ENCODE data around the gene HPS3.

HPS3 gene

DNA sequence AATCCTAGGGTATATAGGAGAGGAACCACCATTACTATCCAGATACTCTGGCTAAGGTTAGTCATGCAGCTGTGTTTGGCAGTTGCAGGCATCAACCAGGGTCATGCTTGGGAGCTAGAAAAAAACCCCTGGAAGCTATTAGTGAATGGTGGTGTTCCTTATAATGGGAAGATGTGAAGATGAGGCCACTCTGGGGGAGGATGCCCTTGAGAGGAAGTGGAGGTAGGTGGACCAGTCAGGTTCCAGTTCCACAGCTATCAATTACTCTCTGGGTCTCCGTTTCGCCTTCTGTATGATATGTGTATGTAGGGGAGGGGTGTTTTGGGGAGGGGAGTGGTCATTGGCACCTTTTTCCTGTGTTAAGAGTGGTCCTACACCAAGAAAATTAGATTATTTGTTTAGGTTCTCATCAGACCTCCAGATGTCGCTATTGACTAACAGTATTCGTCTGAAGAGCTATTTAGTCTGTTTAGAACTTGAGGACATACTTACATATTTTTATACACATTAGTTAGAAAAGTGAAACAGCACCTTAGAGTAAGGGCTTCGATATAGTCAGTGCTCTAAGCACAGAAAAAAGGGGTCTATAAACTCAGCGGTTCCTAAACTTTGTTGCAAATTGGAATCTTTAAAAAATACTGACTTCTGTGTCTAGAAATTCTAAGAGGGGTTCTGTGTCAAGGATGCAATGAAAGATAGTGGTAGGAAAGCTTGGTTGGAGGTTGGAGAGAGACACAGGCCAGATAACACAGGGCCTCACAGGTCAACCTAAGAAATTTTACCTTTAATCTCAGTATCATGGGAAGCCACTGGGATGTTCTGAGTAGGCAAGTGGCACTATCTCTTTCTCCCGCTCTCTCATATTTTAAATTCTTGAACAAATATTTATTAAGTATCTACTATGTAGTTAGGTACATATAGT is 9.1 kb upstream of the HPS3 start:
- no peak for DNase-seq

DNA sequence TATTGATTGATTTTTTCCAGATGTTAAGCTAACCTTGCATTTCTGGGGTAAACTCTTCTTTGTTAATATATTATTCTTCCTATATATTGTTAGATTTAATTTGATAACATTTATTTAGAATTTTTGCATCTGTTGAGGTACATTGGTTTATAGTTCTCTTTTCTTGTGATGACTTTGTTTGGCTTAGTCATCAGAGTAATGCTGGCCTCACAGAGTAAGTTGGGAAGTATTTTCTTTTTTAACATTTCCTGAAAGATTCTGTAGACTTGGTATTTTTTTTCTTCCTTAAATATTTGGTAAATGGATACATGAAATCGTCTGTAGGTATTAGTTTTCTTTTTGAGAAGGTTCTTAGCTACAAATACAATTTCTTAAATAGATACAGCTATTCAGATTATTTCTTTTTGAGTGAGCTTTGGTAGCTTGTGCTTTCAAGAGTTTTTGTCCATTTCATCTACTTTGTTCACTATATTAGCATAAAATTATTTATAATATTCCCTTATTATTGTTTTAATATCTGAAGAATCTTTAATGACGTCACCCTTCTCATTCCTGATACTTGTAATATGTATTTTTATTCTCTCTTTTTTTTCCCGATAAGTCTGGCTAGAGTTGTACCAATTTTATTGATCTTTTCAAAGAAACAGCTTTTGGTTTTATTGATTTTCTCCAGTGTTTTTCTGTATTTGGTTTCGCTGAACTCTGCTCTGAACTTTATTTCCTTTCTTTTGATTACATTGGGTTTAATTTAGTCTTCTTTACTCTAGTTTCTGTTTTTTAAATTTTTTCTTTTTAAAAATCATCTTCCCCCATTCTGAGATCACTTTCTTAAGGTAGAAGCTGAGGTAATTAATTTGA is 6.5 kb upstream of the HPS3 start:
- DNase-seq, result no peak

DNA sequence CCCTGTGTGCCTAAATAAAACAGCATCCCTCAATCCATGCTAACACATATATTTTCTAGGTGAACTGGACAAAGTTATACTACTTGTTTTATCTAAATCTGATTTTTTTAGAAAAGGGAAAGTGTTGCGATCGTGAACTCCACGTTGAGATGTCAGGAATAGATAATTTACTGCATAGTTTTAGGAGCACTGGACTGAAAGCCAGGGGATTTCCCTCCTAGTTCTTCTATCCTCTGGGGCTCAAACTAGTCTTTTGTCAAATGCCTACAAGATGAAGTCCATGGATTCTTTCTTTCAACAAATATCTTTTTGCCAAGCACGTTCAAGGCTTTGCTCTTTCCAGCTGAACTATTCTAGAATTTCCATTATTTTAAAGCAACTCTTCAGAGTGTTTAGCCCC is 617 bp upstream of the HPS3 start:
- DNase-seq, result no peak

DNA sequence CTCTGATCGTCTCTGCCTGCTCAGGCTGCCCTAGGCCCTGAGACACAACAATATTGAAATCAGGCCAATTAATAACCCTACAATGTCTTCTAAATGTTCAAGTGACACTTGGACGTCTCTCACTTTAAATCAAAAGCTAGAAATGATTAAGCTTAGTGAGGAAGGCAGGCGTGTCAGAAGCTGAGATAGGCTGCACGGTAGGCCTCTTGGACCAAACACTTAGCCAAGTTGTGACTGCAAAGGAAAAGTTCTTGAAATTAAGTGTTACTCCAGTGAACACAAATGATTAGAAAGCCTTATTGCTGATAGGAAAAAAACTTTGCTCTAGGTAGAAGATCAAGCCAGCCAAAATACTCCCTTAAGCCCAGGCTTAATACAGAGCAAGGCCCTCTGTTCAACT is 2.2 kb downstream of the HPS3 start:
- no peak for DNase-seq

DNA sequence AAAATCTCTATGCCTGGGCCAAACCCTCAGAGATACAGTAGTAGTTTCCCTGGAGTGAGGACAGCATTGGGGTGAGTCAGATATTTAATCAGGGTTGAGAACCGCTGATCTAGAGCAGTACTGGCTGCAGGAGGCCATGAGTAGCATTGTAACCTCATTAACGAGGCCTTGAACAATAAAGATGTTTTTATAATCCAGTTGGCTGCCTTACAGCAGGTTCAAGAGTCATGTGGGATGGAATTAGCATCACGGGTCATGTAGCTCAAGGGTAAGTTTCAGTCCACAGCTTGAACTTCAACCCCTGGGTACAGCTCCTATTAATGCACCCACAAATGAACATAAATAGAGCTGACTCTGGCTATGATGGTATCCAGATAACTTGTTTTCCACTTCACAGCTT is 5.1 kb downstream of the HPS3 start:
- no peak for DNase-seq

DNA sequence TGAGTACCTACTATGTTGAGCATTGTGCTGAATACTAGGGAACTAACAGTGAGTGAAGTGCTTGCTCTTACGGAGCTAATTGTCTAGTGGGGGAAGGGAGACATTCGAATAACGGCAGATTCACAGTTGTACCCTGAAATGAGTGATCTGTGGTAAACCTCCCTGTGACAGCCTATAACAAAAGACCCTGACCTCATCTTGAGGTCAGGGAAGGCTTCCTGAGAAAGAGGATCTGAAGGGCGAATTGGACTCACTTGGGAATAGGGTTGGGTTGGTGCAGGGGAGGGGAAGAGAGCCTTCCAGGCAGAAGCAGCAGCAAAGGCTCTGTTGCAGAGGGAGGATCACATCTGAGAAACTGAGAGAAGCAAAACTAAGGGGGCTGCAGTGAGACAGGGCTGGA is 13.2 kb downstream of the HPS3 start:
- no peak for DNase-seq

DNA sequence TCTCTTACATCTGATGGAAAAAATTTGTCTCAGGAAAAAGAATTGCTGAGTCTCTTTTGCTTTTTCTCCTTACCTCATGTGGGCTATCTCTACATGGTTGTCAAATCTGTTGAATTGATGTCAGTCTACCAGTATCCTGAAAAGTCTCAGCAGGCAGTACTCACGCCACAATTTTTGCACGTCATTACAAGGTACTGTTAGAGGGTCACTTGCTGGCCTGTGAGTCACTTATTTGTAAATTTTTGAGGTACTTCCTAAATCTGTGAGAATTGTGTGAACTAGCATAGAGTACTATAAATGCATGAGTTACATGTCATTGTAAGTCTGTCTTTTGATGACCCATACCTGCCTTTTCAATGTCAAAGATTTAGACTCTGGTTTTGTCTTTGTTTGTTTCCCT is 15.9 kb downstream of the HPS3 start:
- DNase-seq, result no peak

DNA sequence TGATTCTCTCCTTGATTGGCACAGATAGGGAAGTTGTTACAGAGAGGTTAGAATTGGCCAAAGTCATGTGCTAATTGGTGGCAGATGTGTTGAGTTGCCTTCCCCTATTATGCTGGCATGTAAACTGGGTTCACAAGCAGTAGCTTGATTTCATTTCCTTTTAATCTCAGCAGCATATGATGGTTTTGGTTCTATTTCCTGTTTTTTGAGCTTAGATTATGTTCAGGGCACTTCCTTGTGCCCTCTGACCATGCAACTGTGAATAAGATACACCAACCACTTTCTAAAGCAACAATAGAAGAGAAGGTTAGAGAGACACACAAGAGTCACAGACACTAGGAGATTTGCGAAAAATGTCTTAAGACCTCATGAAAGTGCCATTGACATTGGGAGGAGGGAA is 16.5 kb downstream of the HPS3 start:
- DNase-seq, result no peak

DNA sequence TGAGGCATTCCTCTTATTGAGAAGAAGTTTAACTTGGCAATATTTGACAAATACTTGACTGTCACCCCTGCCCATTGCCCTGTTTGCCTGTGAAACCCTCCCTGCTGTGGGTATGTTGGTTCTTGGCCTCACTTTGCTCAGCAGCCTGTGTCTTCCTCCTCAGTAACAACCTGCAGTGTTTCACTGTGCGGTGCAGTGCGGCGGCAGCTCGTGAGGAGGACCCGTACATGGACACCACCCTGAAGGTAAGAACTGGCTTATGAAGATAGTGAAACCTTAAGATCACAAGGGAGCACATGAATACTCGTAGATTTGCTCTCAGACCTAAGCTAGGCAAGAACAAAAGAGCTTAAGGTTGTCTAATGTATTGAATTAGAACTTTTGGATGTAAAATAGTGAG is 21.0 kb downstream of the HPS3 start:
- no peak for DNase-seq

DNA sequence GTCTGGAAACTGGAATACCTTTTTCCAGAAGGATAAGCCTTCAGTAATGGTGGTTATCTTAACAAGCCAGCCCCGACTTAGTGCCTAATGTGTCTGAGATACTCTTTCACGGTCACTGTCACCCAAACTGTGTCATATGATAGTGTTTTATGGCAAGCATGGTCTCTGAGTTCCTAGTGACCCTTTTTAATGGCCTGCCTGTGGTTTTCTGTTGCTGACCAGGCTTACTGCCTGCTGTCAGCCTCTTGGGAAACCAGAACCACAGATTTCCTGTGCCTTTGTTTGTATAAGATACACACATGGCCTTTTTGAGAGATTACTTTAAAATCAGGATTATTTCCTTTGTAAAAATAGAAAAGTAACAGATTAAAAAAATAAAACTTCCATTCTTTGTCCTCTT is 22.4 kb downstream of the HPS3 start:
- DNase-seq, result no peak

DNA sequence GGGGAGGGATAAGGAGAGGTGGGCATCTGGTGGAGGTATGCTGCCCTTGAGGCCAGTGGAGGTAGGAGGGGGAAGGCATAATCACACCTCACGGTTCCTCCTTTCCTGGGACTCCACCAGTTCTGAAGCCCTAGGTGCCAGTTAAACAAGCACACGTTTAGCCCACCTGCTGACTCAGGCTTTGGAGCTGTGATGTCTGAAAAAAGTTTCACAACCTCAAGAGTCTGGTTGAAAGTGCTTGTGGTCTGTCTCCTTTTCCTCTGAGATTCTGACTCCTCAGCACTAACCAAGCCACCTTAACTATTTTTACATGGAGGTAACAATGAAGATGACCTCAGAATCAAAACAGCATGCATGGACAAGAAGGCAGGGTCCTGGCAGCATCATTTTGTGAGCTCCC is 23.0 kb downstream of the HPS3 start:
- DNase-seq, result no peak

DNA sequence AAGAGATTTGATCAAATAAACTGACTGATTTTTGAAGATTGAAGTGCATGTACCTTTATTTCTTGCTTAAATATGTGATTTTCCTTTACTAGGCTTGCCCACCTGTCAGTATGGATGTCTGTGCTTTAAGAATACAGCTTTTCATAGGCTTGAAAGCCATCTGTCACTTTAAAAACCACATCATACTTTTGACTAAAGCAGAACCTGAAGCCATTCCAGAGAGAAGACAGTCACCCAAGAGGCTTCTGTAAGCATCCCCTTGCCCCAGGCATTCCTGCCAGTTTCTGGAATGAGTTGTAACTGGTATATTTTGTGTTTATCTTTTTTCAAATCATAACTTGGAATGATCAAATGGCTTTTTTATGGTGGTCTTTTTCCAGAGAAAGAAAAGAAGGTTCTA is 24.0 kb downstream of the HPS3 start:
- DNase-seq, result no peak

DNA sequence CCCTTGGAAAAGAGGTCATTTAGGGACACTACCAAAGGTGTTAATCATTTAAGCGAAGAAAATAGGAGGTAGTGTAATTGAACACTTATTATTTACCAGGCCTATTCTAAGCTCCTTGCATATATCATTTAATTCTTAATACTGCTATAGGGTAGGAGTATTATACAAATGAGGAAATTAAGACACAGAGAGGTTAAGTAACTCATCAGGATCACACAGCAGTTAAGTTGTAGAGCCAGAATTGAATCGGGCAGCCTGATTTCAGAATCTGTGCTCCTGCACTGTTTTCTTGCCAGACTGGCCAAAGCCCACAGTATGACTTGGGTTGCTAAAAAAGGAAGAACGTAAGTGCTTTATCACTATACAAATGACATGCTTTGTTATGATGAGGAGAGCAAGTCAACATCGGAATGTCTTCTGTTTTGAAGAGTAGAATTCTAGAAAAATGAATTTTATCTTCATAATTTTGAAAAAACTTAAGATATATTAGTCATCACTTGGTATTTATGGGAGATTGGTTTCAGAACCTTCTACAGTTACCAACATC is 31.4 kb downstream of the HPS3 start:
- no peak for DNase-seq

DNA sequence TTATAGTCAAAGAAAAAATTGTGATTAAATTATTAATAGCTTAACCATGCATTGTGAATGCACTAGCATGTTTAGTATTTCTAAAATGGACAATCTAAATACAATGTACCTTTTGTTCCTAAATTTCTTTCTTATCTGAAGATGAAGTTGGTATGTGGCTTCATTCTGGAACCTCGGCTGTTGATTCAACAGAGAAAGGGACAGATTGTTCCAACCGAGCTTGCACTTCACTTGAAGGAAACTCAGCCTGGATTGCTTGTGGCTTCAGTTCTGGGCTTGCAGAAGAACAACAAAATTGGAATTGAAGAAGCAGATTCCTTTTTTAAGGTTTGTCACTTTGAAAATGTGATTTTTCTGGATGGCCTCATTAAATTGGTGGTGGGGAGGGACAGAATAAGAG is 32.6 kb downstream of the HPS3 start:
- DNase-seq, result no peak

DNA sequence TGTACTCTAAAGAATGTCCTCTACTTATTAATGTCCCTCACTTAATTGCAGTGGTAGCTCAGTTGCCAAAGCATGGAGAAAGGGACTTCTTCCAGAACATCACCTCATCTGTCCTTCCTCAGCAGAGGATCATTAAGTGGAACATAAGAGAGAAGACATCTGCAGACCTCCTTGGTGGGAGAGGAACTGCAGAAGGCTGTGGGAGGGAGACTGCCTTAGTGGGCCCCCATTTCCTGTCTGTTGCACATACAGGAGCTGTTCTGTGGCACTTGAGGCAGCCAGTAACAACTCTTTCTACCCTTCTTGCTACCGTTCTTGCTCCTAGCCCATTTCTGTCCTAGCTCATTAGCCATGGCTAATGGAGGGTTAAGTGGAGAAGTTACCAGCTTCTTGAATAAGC is 33.6 kb downstream of the HPS3 start:
- DNase-seq, result no peak

DNA sequence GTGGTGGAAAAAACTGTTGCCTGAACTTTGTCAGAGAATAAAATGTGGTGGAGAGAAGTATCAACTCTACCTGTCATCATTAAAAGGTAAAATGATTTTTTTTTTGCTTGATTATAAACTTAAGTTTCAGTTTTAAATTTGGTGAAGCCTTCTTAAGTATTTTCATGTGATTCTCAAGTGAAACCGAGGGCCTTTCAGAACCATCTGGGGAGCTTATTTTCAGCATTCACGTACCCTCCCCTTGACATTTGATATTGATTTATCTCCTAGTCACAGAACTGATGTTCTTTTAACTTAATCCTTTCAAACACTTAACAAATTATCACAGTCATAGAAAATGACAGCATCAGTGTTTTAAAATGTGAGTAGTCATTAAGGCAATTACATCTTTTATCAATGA is 38.5 kb downstream of the HPS3 start:
- no peak for DNase-seq

DNA sequence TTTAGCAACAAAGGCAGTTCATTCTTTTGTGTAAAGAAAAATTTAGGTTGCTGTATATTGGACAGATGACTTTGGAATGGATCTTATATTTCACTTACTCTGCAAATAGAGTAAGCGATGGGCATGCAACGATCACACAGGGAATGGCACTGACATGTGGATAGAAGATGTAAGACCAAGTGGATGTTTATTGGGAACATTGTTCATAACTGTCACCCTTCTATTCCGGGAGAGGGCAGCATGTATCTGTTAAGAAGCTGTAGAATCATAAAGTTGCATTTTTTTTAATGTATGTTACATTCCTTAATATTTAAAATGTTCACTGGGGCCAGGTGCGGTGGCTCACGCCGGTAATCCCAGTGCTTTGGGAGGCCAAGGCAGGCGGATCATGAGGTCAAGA is 41.2 kb downstream of the HPS3 start:
- DNase-seq, result no peak

DNA sequence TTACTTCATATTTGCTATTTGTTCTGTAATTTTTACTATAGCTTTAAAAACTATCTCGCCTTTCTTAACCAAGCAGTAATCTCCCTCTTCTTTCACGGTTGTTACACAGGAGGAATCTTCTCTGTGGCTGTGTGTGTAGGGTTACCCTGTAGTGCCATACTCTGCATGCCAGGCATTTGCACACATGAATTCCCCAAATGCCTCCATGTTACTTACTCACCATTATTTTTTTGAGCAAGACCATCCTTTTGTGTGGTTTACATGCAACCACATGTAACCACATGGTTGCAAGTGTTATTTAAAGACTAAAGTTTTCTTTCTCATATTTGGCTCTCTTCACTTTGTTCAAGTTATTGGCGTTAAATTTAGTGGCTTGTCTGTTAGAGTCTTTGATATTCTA is 45.5 kb downstream of the HPS3 start:
- DNase-seq, result no peak

DNA sequence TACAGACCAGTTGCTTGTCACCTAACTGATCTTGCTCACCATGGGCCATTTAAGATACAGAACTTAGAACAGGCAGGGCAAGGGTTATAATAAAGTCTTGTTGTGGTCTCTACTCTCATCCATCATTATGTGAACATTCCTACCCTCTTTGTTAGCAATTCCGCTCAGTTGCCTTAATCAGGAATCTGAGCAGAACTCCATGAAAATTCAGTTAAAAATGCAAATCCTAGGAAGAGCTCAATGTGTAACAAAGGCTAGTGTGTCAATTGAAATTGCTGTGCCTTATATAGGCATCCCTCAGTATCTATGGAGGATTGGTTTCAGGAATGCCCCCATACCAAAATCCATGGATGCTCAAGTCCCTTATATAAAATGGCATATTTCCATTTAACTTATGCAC is 47.7 kb downstream of the HPS3 start:
- DNase-seq, result no peak

DNA sequence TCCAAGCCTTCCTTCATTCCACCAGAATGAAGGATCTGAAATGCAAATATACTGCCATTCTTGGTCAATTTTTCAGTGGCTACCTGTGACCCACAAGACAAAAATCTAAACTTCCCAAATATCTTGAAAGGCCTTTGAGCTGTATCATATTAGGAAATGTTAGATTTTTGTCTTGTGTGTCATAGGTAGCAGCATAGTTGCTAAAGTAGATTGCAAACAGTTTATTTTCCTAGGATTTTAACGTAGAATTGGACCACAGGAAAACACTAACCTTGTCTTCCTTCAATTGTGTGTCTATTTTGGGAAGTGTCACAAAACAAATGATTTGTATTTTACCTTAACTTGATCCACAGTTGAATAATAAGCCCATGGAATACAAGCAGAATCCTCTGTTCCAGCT is 49.8 kb downstream of the HPS3 start:
- no peak for DNase-seq

DNA sequence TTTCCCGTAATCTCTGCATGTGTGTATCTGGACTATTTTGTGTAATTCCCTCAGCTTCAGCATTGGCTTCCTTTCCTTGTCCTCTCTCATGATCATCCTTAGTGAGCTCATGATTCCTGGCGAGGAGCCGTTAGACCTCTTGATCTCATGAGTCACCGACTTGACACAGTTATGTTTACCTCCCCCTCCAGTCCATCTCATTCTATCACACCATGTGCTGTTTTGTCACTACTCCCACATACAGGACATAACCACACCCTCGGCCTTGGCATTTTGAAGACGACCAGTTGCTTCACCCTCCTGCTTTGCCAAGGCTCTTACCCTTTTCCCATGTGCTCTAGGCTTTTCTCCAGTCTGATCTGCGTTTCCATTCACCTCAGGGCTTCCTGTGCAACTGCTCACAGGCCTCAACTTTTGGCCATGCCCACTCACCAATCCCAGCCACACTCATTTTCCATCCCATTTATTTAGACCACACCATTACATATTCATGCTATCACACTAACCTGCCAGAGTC is 50.7 kb downstream of the HPS3 start:
- DNase-seq, result no peak

DNA sequence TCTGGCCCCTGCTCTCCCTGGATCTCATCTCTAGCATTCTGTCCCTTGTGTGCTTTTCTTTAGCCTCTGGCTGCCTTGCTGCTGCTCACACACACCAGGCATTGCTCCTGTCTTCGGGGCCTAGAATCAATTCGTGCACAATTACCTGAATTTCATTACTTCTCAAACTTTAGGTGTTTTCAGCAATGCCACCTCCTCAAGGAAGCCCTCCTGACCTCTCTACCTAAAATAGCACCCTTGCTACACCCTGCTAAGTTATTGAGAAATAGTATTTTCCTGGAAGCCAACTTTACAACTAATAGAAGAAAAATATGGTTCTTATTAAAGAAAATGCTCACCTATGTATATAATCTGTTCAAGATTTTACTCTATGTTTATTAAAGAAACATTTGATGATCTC is 51.7 kb downstream of the HPS3 start:
- DNase-seq, result no peak

DNA sequence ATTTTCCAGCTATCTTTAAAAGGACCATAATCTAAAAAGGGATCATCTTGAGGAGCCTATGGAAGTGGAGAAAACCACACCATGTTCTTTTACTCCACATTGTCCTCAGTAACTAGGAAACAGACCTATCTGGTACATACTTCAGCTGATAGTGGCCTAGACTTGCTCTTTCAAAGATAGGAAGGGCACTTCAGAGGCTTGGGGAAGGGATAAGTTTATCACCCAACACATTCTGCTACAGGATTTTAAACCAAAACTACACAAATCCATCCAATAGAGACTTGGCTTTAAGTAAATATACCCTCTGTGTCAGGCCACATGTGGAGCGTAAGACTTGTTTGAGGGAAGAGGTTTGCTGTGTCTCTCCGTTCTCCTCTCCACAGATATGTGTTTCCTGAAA is 56.8 kb downstream of the HPS3 start:
- no peak for DNase-seq

DNA sequence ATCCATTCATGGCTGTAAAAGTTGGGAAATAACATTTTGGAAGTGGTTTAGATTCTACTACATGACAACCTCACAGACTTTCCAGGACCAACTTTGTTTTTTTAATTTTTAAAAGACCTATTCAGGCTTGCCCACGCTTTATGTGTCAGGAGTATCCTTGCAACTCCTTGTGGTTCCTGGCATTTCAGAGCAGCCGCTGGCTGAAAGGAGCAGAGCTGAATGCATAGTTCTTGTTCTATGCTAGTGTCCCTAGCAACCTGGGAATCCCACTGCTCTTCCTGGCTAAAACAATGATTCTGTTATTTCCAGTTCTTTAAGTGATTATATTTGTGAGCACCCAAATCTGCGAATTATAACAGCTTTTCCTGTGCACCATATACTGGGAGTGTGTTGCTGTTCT is 57.3 kb downstream of the HPS3 start:
- DNase-seq, result no peak

Data from activated CD4-positive, alpha-beta T cell treated with anti-CD3 and anti-CD28 coated beads for 1 hour (primary cell).